HepG2 (cell line): ENCODE results near the gene CNOT1. TPM values are rescaled to one million over a fixed set of nuclear protein-coding genes. Genes with fewer than 3 reads are reported as not detected.

ENCODE experiments used
- ATAC-seq: fragments of 200-7000 bp; cut with Tn5 transposase; 3 replicates; pipeline ENCODE4 v1.9.1; 2020; ENCODE audit warnings: mild to moderate bottlenecking, moderate library complexity
- BruUV-seq: library from RNA; stranded (reverse); fragments of 400-500 nt; replicated peaks from 2 replicates; lab custom pipeline; 2021; lab: Mats Ljungman, UMichigan
- CTCF ChIA-PET: fragments of 300-600 bp; formaldehyde crosslinking; extraction: SDS; loops from one replicate; lab custom pipeline; 2021; ENCODE audit warnings: low total read pairs, inconsistent platforms, low intra/inter-chr PET ratio; lab: Yijun Ruan, JAX
- POLR2A ChIA-PET: fragments of 350-600 bp; sonication (Branson Sonifier 250); formaldehyde crosslinking; loops from one replicate; lab custom pipeline; 2020; ENCODE audit warnings: antibody characterized with exemption, inconsistent platforms; lab: Yijun Ruan, JAX
- DNase-seq: peaks from one replicate; pipeline ENCODE4 v3.0.0-alpha.2; 2015; ENCODE audit warnings: low spot score
- FAIRE-seq: peaks from 3 replicates; lab custom pipeline; 2011; peaks lifted over from hg19 to GRCh38; lab: Jason Lieb, UNC
- H2AFZ ChIP-seq: one replicate; pipeline ENCODE4 v1.6.1; 2011; ENCODE audit warnings: low read length, inconsistent platforms
- H3K27ac ChIP-seq: fragments of 300-600 bp; 3 replicates; pipeline ENCODE4 v1.8.0; 2011; ENCODE audit warnings: mixed run types, mild to moderate bottlenecking, mixed read lengths, low read length, inconsistent platforms; ENCODE audit not compliant: insufficient read depth; ENCODE audit errors: extremely low read length
- H3K27me3 ChIP-seq, 2 experiments: fragments of 200-600 bp in 1 of 2; 2 replicates in 1 of 2; 3 replicates in 1 of 2; pipeline versions ENCODE4 v1.6.0 to v1.8.0; 2011; ENCODE audit warnings: low read length in 2 of 2, mild to moderate bottlenecking in 2 of 2, moderate library complexity in 2 of 2, inconsistent platforms in 1 of 2; ENCODE audit not compliant: insufficient read depth in 2 of 2, control insufficient read depth in 1 of 2
- H3K36me3 ChIP-seq, 2 experiments: fragments of 200-600 bp in 1 of 2; replicated peaks in 1 of 2; 2 replicates in 1 of 2; 3 replicates in 1 of 2; pipeline versions ENCODE4 v1.5.1 to v1.8.0; 2011; ENCODE audit warnings: low read length in 2 of 2, inconsistent platforms in 1 of 2; ENCODE audit not compliant: insufficient read depth in 2 of 2, control insufficient read depth in 1 of 2
- H3K4me1 ChIP-seq: 2 replicates; pipeline ENCODE4 v1.5.1; 2012; ENCODE audit warnings: low read length, inconsistent platforms; ENCODE audit not compliant: insufficient read depth
- H3K4me2 ChIP-seq: 2 replicates; pipeline ENCODE4 v1.6.0; 2011; ENCODE audit warnings: low read depth, low read length, inconsistent platforms
- H3K4me3 ChIP-seq, 3 experiments: fragments of 200-600 bp in 1 of 3; sonication (generic), shearing (Covaris generic) in 1 of 3; replicated peaks in 1 of 3; 2 replicates each; pipeline ENCODE4 v1.5.1; 2011 to 2016; ENCODE audit warnings: low read length in 3 of 3, inconsistent platforms in 2 of 3, low read depth in 2 of 3, mild to moderate bottlenecking in 2 of 3, control low read depth in 1 of 3, mixed read lengths in 1 of 3; ENCODE audit not compliant: insufficient read depth in 1 of 3
- H3K79me2 ChIP-seq: one replicate; pipeline ENCODE4 v1.6.1; 2011; ENCODE audit warnings: low read length, inconsistent platforms; ENCODE audit not compliant: insufficient read depth
- H3K9ac ChIP-seq: 2 replicates; pipeline ENCODE4 v1.6.0; 2011; ENCODE audit warnings: mild to moderate bottlenecking, low read depth, low read length, inconsistent platforms; ENCODE audit not compliant: insufficient read depth
- H3K9me3 ChIP-seq: 2 replicates; pipeline ENCODE4 v1.5.1; 2012; ENCODE audit warnings: mild to moderate bottlenecking, low read length
- H4K20me1 ChIP-seq: 2 replicates; pipeline ENCODE4 v1.6.0; 2011; ENCODE audit warnings: inconsistent platforms, mild to moderate bottlenecking, low read length, moderate library complexity; ENCODE audit not compliant: insufficient read depth
- EZH2 ChIP-seq: conservative IDR thresholded peaks from 2 replicates; pipeline ENCODE4 v1.6.1; 2012; ENCODE audit warnings: mild to moderate bottlenecking, low read depth, low read length, moderate library complexity
- FOXP4 ChIP-seq: sonication (generic); formaldehyde crosslinking; IDR thresholded peaks from 2 replicates; pipeline ENCODE4 v1.4.0; 2020; ENCODE audit warnings: missing genetic modification reagents
- HHEX ChIP-seq: IDR thresholded peaks from 2 replicates; pipeline ENCODE4 v1.6.1; 2016; ENCODE audit warnings: control low read depth
- KDM5A ChIP-seq: fragments of 200-600 bp; sonication (generic); IDR thresholded peaks from 2 replicates; pipeline ENCODE4 v1.7.0; 2018; ENCODE audit warnings: antibody characterized with exemption, mild to moderate bottlenecking, low read length, borderline replicate concordance
- MEIS1 ChIP-seq: sonication (generic); formaldehyde crosslinking; IDR thresholded peaks from 2 replicates; pipeline ENCODE4 v1.9.0; 2021; ENCODE audit warnings: mild to moderate bottlenecking, missing genetic modification reagents, moderate library complexity, borderline replicate concordance
- NKX3-1 ChIP-seq: sonication (generic); formaldehyde crosslinking; IDR thresholded peaks from 2 replicates; pipeline ENCODE4 v1.5.0; 2020; ENCODE audit warnings: missing genetic modification reagents
- SIX1 ChIP-seq: sonication (generic); formaldehyde crosslinking; IDR thresholded peaks from 2 replicates; pipeline ENCODE4 v1.4.0; 2020; ENCODE audit warnings: missing genetic modification reagents, borderline replicate concordance
- ZNF274 ChIP-seq: sonication (generic); formaldehyde crosslinking; IDR thresholded peaks from 2 replicates; pipeline ENCODE4 v1.5.1; 2020; ENCODE audit warnings: mild to moderate bottlenecking, missing genetic modification reagents
- ZNF468 ChIP-seq: sonication (generic); formaldehyde crosslinking; IDR thresholded peaks from 2 replicates; pipeline ENCODE4 v1.8.0; 2022; ENCODE audit warnings: mild to moderate bottlenecking, moderate library complexity, missing genetic modification reagents
- WGBS: methylation state at CpG from one replicate; pipeline ENCODE4 v1.1.6; 2017; ENCODE audit warnings: low lambda C conversion rate; 5-methylcytosine and 5-hydroxymethylcytosine counted together
- in situ Hi-C: cut with HindIII; loops from 2 replicates; pipeline ENCODE4 v1.10.0; 2017; ENCODE audit warnings: low pct_unique_long_range_greater_than_20kb; ENCODE audit not compliant: extremely low pct_ligation_motif_present
- intact Hi-C: fragments of 100-400 bp; cut with micrococcal nuclease; formaldehyde crosslinking; loops from one replicate; pipeline ENCODE4 v1.10.0; 2022; ENCODE audit not compliant: unreplicated experiment
- polyA plus RNA-seq, 8 experiments: library from polyadenylated mRNA; depleted of rRNA in 3 of 8; stranded (reverse) in 7 of 8; unstranded in 1 of 8; fragments of >200 nt; fragmentation: Illumina TruSeq in 4 of 8; extraction: Trizol in 4 of 8; gene quantifications; 2 replicates each; pipeline versions ENCODE4 v1.2.1 to v1.2.3, GENCODE V29; 2011 to 2016; ENCODE audit warnings: low read depth in 4 of 8, missing spikeins in 1 of 8, mixed read lengths in 1 of 8; ENCODE audit not compliant: insufficient read depth in 1 of 8
- total RNA-seq, 5 experiments: library from RNA; depleted of rRNA; stranded (reverse); fragments of >200 nt; fragmentation: Illumina TruSeq; extraction: Trizol; gene quantifications; 2 replicates each; pipeline ENCODE4 v1.2.3, GENCODE V29; 2016; ENCODE audit warnings: low read depth in 1 of 5

CNOT1 gene
- total and polyA plus RNA-seq, 2 of the 13 experiments (the other 11 are each of a cell fraction or from before 2014, with no cell fraction given): 188 to 232 TPM

GRCh38 chr16:58620396-58620795 lies 9.2 kb downstream of the CNOT1 start:
- no peak overlapping the region for H3K27ac ChIP-seq
- BruUV-seq: no TSS peak
- no peak overlapping the region for H3K4me2 ChIP-seq
- no peak for TF ChIP-seq NKX3-1
- TF ChIP-seq ZNF468 (CRISPR knock-in tag): no peak
- TF ChIP-seq FOXP4 (CRISPR knock-in tag): no peak
- TF ChIP-seq SIX1: no peak
- no peak for TF ChIP-seq KDM5A
- no peak for TF ChIP-seq EZH2
- TF ChIP-seq HHEX (CRISPR knock-in tag): no peak
- TF ChIP-seq MEIS1: no peak
- no peak for TF ChIP-seq ZNF274
- no peaks in the 10 kb centered on the region for H3K27me3 ChIP-seq
- no peak for DNase-seq
- H3K9me3 ChIP-seq: no peaks in the 10 kb centered on the region
- in situ Hi-C loops: no loop called here
- WGBS: 95% methylated on average over 10 of the region's 10 CpGs
- peaks cover 94% of the 10 kb centered on the region for H3K79me2 ChIP-seq
- intact Hi-C loops: no loop called here
- peaks cover 46% of the 10 kb centered on the region for H4K20me1 ChIP-seq
- peaks cover 27 to 75% of the 10 kb centered on the region in 2 experiments for H3K36me3 ChIP-seq
- no peak overlapping the region for H2AFZ ChIP-seq
- no peak overlapping the region for H3K4me3 ChIP-seq
- H3K9ac ChIP-seq: no peak overlapping the region
- H3K4me1 ChIP-seq: peaks cover 21% of the 10 kb centered on the region
- ATAC-seq: no peak
- POLR2A ChIA-PET: no interaction called here
- CTCF ChIA-PET: no interaction called here
- no peak for FAIRE-seq
